IMR-90 (cell line): ENCODE measurements around the gene INPP5D. TPM values are rescaled to one million over a fixed set of nuclear protein-coding genes. Genes with fewer than 3 reads are reported as not detected.

Source experiments
- ATAC-seq: fragments of 200-7000 bp; cut with Tn5 transposase; 2 replicates; pipeline ENCODE4 v1.9.1; 2020; ENCODE audit warnings: low read depth, mild to moderate bottlenecking, moderate library complexity
- BruUV-seq: library from RNA; stranded (reverse); fragments of 400-500 nt; replicated peaks from 2 replicates; lab custom pipeline; 2021; lab: Mats Ljungman, UMichigan
- CTCF ChIA-PET: fragments of 300-600 bp; formaldehyde crosslinking; extraction: SDS; loops from one replicate; lab custom pipeline; 2021; ENCODE audit warnings: antibody characterized with exemption; lab: Yijun Ruan, JAX
- POLR2A ChIA-PET: fragments of 300-600 bp; sonication (Branson Sonifier 250); formaldehyde crosslinking; loops from one replicate; lab custom pipeline; 2022; ENCODE audit warnings: antibody characterized with exemption; ENCODE audit not compliant: unreplicated experiment; lab: Charles Lee
- DNase-seq: peaks from one replicate; pipeline ENCODE4 v3.0.0; 2013
- H2AFZ ChIP-seq: replicated peaks from 2 replicates; pipeline ENCODE3; 2013; ENCODE audit warnings: low read length, mild to moderate bottlenecking; ENCODE audit not compliant: poor library complexity
- H2AK5ac ChIP-seq: 2 replicates; pipeline ENCODE4 v1.6.1; 2013; ENCODE audit warnings: low read depth, low read length, inconsistent platforms
- H2AK9ac ChIP-seq: replicated peaks from 2 replicates; pipeline ENCODE3; 2013; ENCODE audit warnings: mild to moderate bottlenecking, low read depth, low read length, moderate library complexity; ENCODE audit not compliant: poor library complexity
- H2BK120ac ChIP-seq: 2 replicates; pipeline ENCODE4 v1.6.1; 2013; ENCODE audit warnings: low read depth, low read length, inconsistent platforms
- H2BK15ac ChIP-seq: 3 replicates; pipeline ENCODE4 v1.6.1; 2013; ENCODE audit warnings: low read depth, low read length, inconsistent platforms
- H2BK20ac ChIP-seq: 2 replicates; pipeline ENCODE4 v1.6.1; 2013; ENCODE audit warnings: low read depth, mild to moderate bottlenecking, inconsistent platforms, low read length, moderate library complexity
- H2BK5ac ChIP-seq: 2 replicates; pipeline ENCODE4 v1.6.1; 2013; ENCODE audit warnings: mild to moderate bottlenecking, low read depth, low read length, inconsistent platforms; ENCODE audit not compliant: poor library complexity, severe bottlenecking
- H3K14ac ChIP-seq: replicated peaks from 2 replicates; pipeline ENCODE4 v1.6.1; 2013; ENCODE audit warnings: low read depth, low read length, inconsistent platforms
- H3K18ac ChIP-seq: 2 replicates; pipeline ENCODE4 v1.6.1; 2013; ENCODE audit warnings: low read depth, low read length, control low read depth
- H3K23ac ChIP-seq: 2 replicates; pipeline ENCODE4 v1.6.1; 2013; ENCODE audit warnings: low read depth, low read length, inconsistent platforms
- H3K27ac ChIP-seq: 2 replicates; pipeline ENCODE4 v1.5.1; 2013; ENCODE audit warnings: mild to moderate bottlenecking, control low read depth, low read length; ENCODE audit not compliant: insufficient read depth
- H3K27me3 ChIP-seq: 2 replicates; pipeline ENCODE4 v1.6.1; 2013; ENCODE audit warnings: low read length; ENCODE audit not compliant: control insufficient read depth, insufficient read depth
- H3K36me3 ChIP-seq: 2 replicates; pipeline ENCODE4 v1.6.1; 2013; ENCODE audit warnings: low read length, mixed read lengths; ENCODE audit not compliant: control insufficient read depth, insufficient read depth
- H3K4ac ChIP-seq: 2 replicates; pipeline ENCODE4 v1.6.1; 2013; ENCODE audit warnings: low read depth, low read length, inconsistent platforms
- H3K4me1 ChIP-seq: 2 replicates; pipeline ENCODE4 v1.6.1; 2013; ENCODE audit warnings: low read length, mixed read lengths; ENCODE audit not compliant: control insufficient read depth, insufficient read depth
- H3K4me2 ChIP-seq: 2 replicates; pipeline ENCODE4 v1.6.1; 2013; ENCODE audit warnings: low read depth, mild to moderate bottlenecking, control low read depth, low read length, moderate library complexity
- H3K4me3 ChIP-seq: 2 replicates; pipeline ENCODE4 v1.5.1; 2013; ENCODE audit warnings: low read depth, mild to moderate bottlenecking, control low read depth, low read length, moderate library complexity; ENCODE audit not compliant: insufficient read depth
- H3K56ac ChIP-seq: 2 replicates; pipeline ENCODE4 v1.6.1; 2013; ENCODE audit warnings: low read length, inconsistent platforms; ENCODE audit not compliant: insufficient read depth; ENCODE audit errors: extremely low read depth
- H3K79me1 ChIP-seq, 2 experiments: 2 replicates each; pipeline ENCODE4 v1.6.1; 2013; ENCODE audit warnings: low read length in 2 of 2, inconsistent platforms in 1 of 2, low read depth in 1 of 2
- H3K9ac ChIP-seq: 2 replicates; pipeline ENCODE4 v1.6.1; 2013; ENCODE audit warnings: low read depth, low read length, control low read depth
- H3K9me1 ChIP-seq: 2 replicates; pipeline ENCODE4 v1.6.1; 2013; ENCODE audit warnings: low read length, inconsistent platforms; ENCODE audit not compliant: insufficient read depth
- H3K9me3 ChIP-seq: 2 replicates; pipeline ENCODE4 v1.6.1; 2013; ENCODE audit warnings: low read length; ENCODE audit not compliant: control insufficient read depth, insufficient read depth
- H4K20me1 ChIP-seq: 2 replicates; pipeline ENCODE4 v1.6.1; 2013; ENCODE audit warnings: low read length, inconsistent platforms; ENCODE audit not compliant: insufficient read depth
- H4K5ac ChIP-seq: 2 replicates; pipeline ENCODE4 v1.6.1; 2013; ENCODE audit warnings: mild to moderate bottlenecking, low read depth, low read length, control low read depth
- H4K8ac ChIP-seq, 2 experiments: 2 replicates each; pipeline ENCODE4 v1.6.1; 2013; ENCODE audit warnings: low read depth in 2 of 2, low read length in 2 of 2, control low read depth in 1 of 2, inconsistent platforms in 1 of 2
- H4K91ac ChIP-seq: 2 replicates; pipeline ENCODE4 v1.6.1; 2013; ENCODE audit warnings: low read depth, low read length, inconsistent platforms; ENCODE audit not compliant: insufficient read depth
- BHLHE40 ChIP-seq: fragments of 150-350 bp; IDR thresholded peaks from 2 replicates; pipeline ENCODE4 v1.6.1; 2016; ENCODE audit warnings: mild to moderate bottlenecking, low read depth, low read length
- CEBPB ChIP-seq: IDR thresholded peaks from 2 replicates; pipeline ENCODE4 v1.6.1; 2012; ENCODE audit warnings: low read depth, low read length, improper control_type of control experiment
- CHD1 ChIP-seq: IDR thresholded peaks from 2 replicates; pipeline ENCODE4 v1.6.1; 2012; ENCODE audit warnings: low read depth, low read length, improper control_type of control experiment
- MAFK ChIP-seq: IDR thresholded peaks from 2 replicates; pipeline ENCODE4 v1.6.1; 2012; ENCODE audit warnings: low read depth, low read length, improper control_type of control experiment
- MAZ ChIP-seq: IDR thresholded peaks from 2 replicates; pipeline ENCODE4 v1.6.1; 2012; ENCODE audit warnings: low read depth, mild to moderate bottlenecking, low read length, improper control_type of control experiment, moderate library complexity, borderline replicate concordance
- MXI1 ChIP-seq: IDR thresholded peaks from 2 replicates; pipeline ENCODE4 v1.6.1; 2012; ENCODE audit warnings: low read depth, mild to moderate bottlenecking, low read length, moderate library complexity, borderline replicate concordance
- NFE2L2 ChIP-seq: fragments of 150-350 bp; IDR thresholded peaks from 2 replicates; pipeline ENCODE4 v1.6.1; 2016; ENCODE audit warnings: low read depth, mild to moderate bottlenecking, low read length
- RAD21 ChIP-seq: IDR thresholded peaks from 2 replicates; pipeline ENCODE4 v1.6.1; 2012; ENCODE audit warnings: low read length, improper control_type of control experiment
- RCOR1 ChIP-seq: IDR thresholded peaks from 2 replicates; pipeline ENCODE4 v1.6.1; 2012; ENCODE audit warnings: mild to moderate bottlenecking, low read length, improper control_type of control experiment; ENCODE audit not compliant: insufficient replicate concordance
- RFX5 ChIP-seq: IDR thresholded peaks from 2 replicates; pipeline ENCODE4 v1.8.0; 2012; ENCODE audit warnings: low read depth, mild to moderate bottlenecking, low read length, moderate library complexity
- SMC3 ChIP-seq: fragments of 150-350 bp; IDR thresholded peaks from 2 replicates; pipeline ENCODE4 v1.6.1; 2016; ENCODE audit warnings: low read depth, mild to moderate bottlenecking, antibody characterized with exemption, low read length, moderate library complexity
- WGBS, 2 experiments: methylation state at CpG; one replicate each; pipeline versions ENCODE4 v1.1.5 to v1.1.7; 2013; ENCODE audit warnings: missing lambda C conversion rate in 2 of 2; ENCODE audit not compliant: insufficient read length in 1 of 2; ENCODE audit errors: extremely low coverage in 2 of 2; 5-methylcytosine and 5-hydroxymethylcytosine counted together
- dilution Hi-C: fragments of 300-500 bp; cut with HindIII; formaldehyde crosslinking; loops from one replicate; pipeline ENCODE4 v1.14.3; 2018; ENCODE audit warnings: low sequenced_read_pairs; ENCODE audit not compliant: unreplicated experiment
- in situ Hi-C: fragments of 300-500 bp; cut with MboI; formaldehyde crosslinking; loops from 3 replicates; pipeline ENCODE4 v1.14.3; 2019; ENCODE audit warnings: low sequenced_read_pairs, inconsistent platforms, mixed read lengths
- intact Hi-C: fragments of 100-400 bp; cut with micrococcal nuclease; formaldehyde crosslinking; loops from 2 replicates; pipeline ENCODE4 v1.10.0; 2022
- polyA plus RNA-seq, 3 experiments: library from polyadenylated mRNA; depleted of rRNA; stranded (reverse); fragments of >200 nt; gene quantifications; 2 replicates each; pipeline ENCODE4 v1.2.3, GENCODE V29; 2012; ENCODE audit warnings: low replicate concordance in 1 of 3
- total RNA-seq: library from RNA; depleted of rRNA; stranded (reverse); fragments of >200 nt; gene quantifications from 2 replicates; pipeline ENCODE4 v1.2.3, GENCODE V29; 2012
- TF ChIP-seq, protein P1 (sequence below): conservative IDR thresholded peaks from 2 replicates; pipeline ENCODE4 v1.5.1; 2012; ENCODE audit warnings: mild to moderate bottlenecking, low read depth, low read length, improper control_type of control experiment
- TF ChIP-seq, protein P2 (sequence below): fragments of 150-350 bp; IDR thresholded peaks from 2 replicates; pipeline ENCODE4 v1.6.1; 2017; ENCODE audit warnings: mild to moderate bottlenecking, antibody characterized with exemption, low read length, low read depth
- TF ChIP-seq, protein P3 (sequence below): fragments of 150-350 bp; IDR thresholded peaks from 2 replicates; pipeline ENCODE4 v1.6.1; 2016; ENCODE audit warnings: low read depth, mild to moderate bottlenecking, low read length, moderate library complexity, borderline replicate concordance

INPP5D gene
- total and polyA plus RNA-seq, 2 of the 4 experiments (the other 2 are of a cell fraction): 0.18 to 0.29 TPM

DNA sequence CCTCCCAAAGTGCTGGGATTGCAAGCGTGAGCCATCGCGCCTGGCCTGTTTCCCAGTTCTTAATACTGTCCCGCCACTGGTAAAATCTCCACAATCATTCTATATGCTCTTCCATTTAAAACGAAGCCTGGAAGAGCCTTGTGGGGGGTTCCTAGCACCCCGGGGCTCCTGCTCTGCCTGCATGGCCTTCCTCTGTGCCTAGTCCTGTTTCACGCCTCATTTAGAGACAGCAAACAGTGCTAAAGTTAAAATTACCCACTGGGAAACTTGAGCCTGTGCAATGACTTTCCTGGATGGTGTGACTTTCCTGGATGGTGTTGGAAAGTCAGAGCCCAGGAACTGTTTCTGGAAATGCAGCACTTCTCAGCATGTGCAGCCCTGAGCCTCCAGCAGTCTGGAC is 55.0 kb downstream of the INPP5D start:
- Histone ChIP-seq H2AFZ (no peak overlapping the region), H3K4me1 (no peaks in the 10 kb centered on the region)
- TF ChIP-seq SMC3 (no peak), MXI1 (no peak), RFX5 (no peak), BHLHE40 (no peak), MAFK (no peak), NFE2L2 (no peak), CHD1 (no peak), CEBPB (no peak), RCOR1 (no peak), RAD21 (no peak), MAZ (no peak)
- TF ChIP-seq, protein P1, sequence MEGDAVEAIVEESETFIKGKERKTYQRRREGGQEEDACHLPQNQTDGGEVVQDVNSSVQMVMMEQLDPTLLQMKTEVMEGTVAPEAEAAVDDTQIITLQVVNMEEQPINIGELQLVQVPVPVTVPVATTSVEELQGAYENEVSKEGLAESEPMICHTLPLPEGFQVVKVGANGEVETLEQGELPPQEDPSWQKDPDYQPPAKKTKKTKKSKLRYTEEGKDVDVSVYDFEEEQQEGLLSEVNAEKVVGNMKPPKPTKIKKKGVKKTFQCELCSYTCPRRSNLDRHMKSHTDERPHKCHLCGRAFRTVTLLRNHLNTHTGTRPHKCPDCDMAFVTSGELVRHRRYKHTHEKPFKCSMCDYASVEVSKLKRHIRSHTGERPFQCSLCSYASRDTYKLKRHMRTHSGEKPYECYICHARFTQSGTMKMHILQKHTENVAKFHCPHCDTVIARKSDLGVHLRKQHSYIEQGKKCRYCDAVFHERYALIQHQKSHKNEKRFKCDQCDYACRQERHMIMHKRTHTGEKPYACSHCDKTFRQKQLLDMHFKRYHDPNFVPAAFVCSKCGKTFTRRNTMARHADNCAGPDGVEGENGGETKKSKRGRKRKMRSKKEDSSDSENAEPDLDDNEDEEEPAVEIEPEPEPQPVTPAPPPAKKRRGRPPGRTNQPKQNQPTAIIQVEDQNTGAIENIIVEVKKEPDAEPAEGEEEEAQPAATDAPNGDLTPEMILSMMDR: no peak
- TF ChIP-seq, protein P2, sequence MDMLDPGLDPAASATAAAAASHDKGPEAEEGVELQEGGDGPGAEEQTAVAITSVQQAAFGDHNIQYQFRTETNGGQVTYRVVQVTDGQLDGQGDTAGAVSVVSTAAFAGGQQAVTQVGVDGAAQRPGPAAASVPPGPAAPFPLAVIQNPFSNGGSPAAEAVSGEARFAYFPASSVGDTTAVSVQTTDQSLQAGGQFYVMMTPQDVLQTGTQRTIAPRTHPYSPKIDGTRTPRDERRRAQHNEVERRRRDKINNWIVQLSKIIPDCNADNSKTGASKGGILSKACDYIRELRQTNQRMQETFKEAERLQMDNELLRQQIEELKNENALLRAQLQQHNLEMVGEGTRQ: no peak
- TF ChIP-seq, protein P3, sequence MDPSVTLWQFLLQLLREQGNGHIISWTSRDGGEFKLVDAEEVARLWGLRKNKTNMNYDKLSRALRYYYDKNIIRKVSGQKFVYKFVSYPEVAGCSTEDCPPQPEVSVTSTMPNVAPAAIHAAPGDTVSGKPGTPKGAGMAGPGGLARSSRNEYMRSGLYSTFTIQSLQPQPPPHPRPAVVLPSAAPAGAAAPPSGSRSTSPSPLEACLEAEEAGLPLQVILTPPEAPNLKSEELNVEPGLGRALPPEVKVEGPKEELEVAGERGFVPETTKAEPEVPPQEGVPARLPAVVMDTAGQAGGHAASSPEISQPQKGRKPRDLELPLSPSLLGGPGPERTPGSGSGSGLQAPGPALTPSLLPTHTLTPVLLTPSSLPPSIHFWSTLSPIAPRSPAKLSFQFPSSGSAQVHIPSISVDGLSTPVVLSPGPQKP: no peak

More for the DNA sequence above, 55.0 kb downstream of the INPP5D start:
- H2BK20ac ChIP-seq: no peak overlapping the region
- no peak overlapping the region for H4K5ac ChIP-seq
- H2AK9ac ChIP-seq: no peak overlapping the region
- DNase-seq (no peak), ATAC-seq (no peak)
- no peaks in the 10 kb centered on the region for H4K20me1 ChIP-seq
- no peak overlapping the region for H3K14ac ChIP-seq
- no peak overlapping the region for H3K4ac ChIP-seq
- dilution Hi-C loops (no loop called here), intact Hi-C loops (no loop called here), in situ Hi-C loops (no loop called here)
- no peak overlapping the region for H3K18ac ChIP-seq
- H3K4me2 ChIP-seq: no peak overlapping the region
- peaks cover 7% of the 10 kb centered on the region for H3K27me3 ChIP-seq
- H3K4me3 ChIP-seq: no peak overlapping the region
- H3K79me1 ChIP-seq: no peaks in the 10 kb centered on the region
- ChIA-PET POLR2A (no interaction called here), CTCF (no interaction called here)
- H3K36me3 ChIP-seq: no peaks in the 10 kb centered on the region
- no peak overlapping the region for H2AK5ac ChIP-seq
- no peak overlapping the region for H2BK120ac ChIP-seq
- H4K91ac ChIP-seq: no peak overlapping the region
- no peak overlapping the region for H4K8ac ChIP-seq
- no CpG with 5 or more reads among the region's 7 CpGs for WGBS, 2 experiments
- H3K9ac ChIP-seq: no peak overlapping the region
- no peak overlapping the region for H2BK5ac ChIP-seq
- no peak overlapping the region for H3K27ac ChIP-seq
- no peak overlapping the region for H3K56ac ChIP-seq
- H3K9me3 ChIP-seq: no peaks in the 10 kb centered on the region
- H2BK15ac ChIP-seq: no peak overlapping the region
- H3K23ac ChIP-seq: no peak overlapping the region
- BruUV-seq: no TSS peak
- H3K9me1 ChIP-seq: no peaks in the 10 kb centered on the region
